IMR-90 (cell line): Measurements from ENCODE around the gene FBXW11. TPM values are rescaled to one million over a fixed set of nuclear protein-coding genes. Genes with fewer than 3 reads are reported as not detected.
"Not testable (repeated sequence)": the region's sequence is repeated elsewhere in the genome, so short reads cannot be mapped to it uniquely, and the experiment has no call there.

ENCODE experiments used
- ATAC-seq: fragments of 200-7000 bp; cut with Tn5 transposase; 2 replicates; pipeline ENCODE4 v1.9.1; 2020; ENCODE audit warnings: low read depth, mild to moderate bottlenecking, moderate library complexity
- BruUV-seq: library from RNA; stranded (reverse); fragments of 400-500 nt; replicated peaks from 2 replicates; lab custom pipeline; 2021; lab: Mats Ljungman, UMichigan
- CTCF ChIA-PET: fragments of 300-600 bp; formaldehyde crosslinking; extraction: SDS; loops from one replicate; lab custom pipeline; 2021; ENCODE audit warnings: antibody characterized with exemption; lab: Yijun Ruan, JAX
- POLR2A ChIA-PET: fragments of 300-600 bp; sonication (Branson Sonifier 250); formaldehyde crosslinking; loops from one replicate; lab custom pipeline; 2022; ENCODE audit warnings: antibody characterized with exemption; ENCODE audit not compliant: unreplicated experiment; lab: Charles Lee
- DNase-seq: peaks from one replicate; pipeline ENCODE4 v3.0.0; 2013
- H2AFZ ChIP-seq: replicated peaks from 2 replicates; pipeline ENCODE3; 2013; ENCODE audit warnings: low read length, mild to moderate bottlenecking; ENCODE audit not compliant: poor library complexity
- H2AK5ac ChIP-seq: 2 replicates; pipeline ENCODE4 v1.6.1; 2013; ENCODE audit warnings: low read depth, low read length, inconsistent platforms
- H2AK9ac ChIP-seq: replicated peaks from 2 replicates; pipeline ENCODE3; 2013; ENCODE audit warnings: mild to moderate bottlenecking, low read depth, low read length, moderate library complexity; ENCODE audit not compliant: poor library complexity
- H2BK120ac ChIP-seq: 2 replicates; pipeline ENCODE4 v1.6.1; 2013; ENCODE audit warnings: low read depth, low read length, inconsistent platforms
- H2BK15ac ChIP-seq: 3 replicates; pipeline ENCODE4 v1.6.1; 2013; ENCODE audit warnings: low read depth, low read length, inconsistent platforms
- H2BK20ac ChIP-seq: 2 replicates; pipeline ENCODE4 v1.6.1; 2013; ENCODE audit warnings: low read depth, mild to moderate bottlenecking, inconsistent platforms, low read length, moderate library complexity
- H2BK5ac ChIP-seq: 2 replicates; pipeline ENCODE4 v1.6.1; 2013; ENCODE audit warnings: mild to moderate bottlenecking, low read depth, low read length, inconsistent platforms; ENCODE audit not compliant: poor library complexity, severe bottlenecking
- H3K14ac ChIP-seq: replicated peaks from 2 replicates; pipeline ENCODE4 v1.6.1; 2013; ENCODE audit warnings: low read depth, low read length, inconsistent platforms
- H3K18ac ChIP-seq: 2 replicates; pipeline ENCODE4 v1.6.1; 2013; ENCODE audit warnings: low read depth, low read length, control low read depth
- H3K23ac ChIP-seq: 2 replicates; pipeline ENCODE4 v1.6.1; 2013; ENCODE audit warnings: low read depth, low read length, inconsistent platforms
- H3K27ac ChIP-seq: 2 replicates; pipeline ENCODE4 v1.5.1; 2013; ENCODE audit warnings: mild to moderate bottlenecking, control low read depth, low read length; ENCODE audit not compliant: insufficient read depth
- H3K27me3 ChIP-seq: 2 replicates; pipeline ENCODE4 v1.6.1; 2013; ENCODE audit warnings: low read length; ENCODE audit not compliant: control insufficient read depth, insufficient read depth
- H3K36me3 ChIP-seq: 2 replicates; pipeline ENCODE4 v1.6.1; 2013; ENCODE audit warnings: low read length, mixed read lengths; ENCODE audit not compliant: control insufficient read depth, insufficient read depth
- H3K4ac ChIP-seq: 2 replicates; pipeline ENCODE4 v1.6.1; 2013; ENCODE audit warnings: low read depth, low read length, inconsistent platforms
- H3K4me1 ChIP-seq: 2 replicates; pipeline ENCODE4 v1.6.1; 2013; ENCODE audit warnings: low read length, mixed read lengths; ENCODE audit not compliant: control insufficient read depth, insufficient read depth
- H3K4me2 ChIP-seq: 2 replicates; pipeline ENCODE4 v1.6.1; 2013; ENCODE audit warnings: low read depth, mild to moderate bottlenecking, control low read depth, low read length, moderate library complexity
- H3K4me3 ChIP-seq: 2 replicates; pipeline ENCODE4 v1.5.1; 2013; ENCODE audit warnings: low read depth, mild to moderate bottlenecking, control low read depth, low read length, moderate library complexity; ENCODE audit not compliant: insufficient read depth
- H3K56ac ChIP-seq: 2 replicates; pipeline ENCODE4 v1.6.1; 2013; ENCODE audit warnings: low read length, inconsistent platforms; ENCODE audit not compliant: insufficient read depth; ENCODE audit errors: extremely low read depth
- H3K79me1 ChIP-seq, 2 experiments: 2 replicates each; pipeline ENCODE4 v1.6.1; 2013; ENCODE audit warnings: low read length in 2 of 2, inconsistent platforms in 1 of 2, low read depth in 1 of 2
- H3K9ac ChIP-seq: 2 replicates; pipeline ENCODE4 v1.6.1; 2013; ENCODE audit warnings: low read depth, low read length, control low read depth
- H3K9me1 ChIP-seq: 2 replicates; pipeline ENCODE4 v1.6.1; 2013; ENCODE audit warnings: low read length, inconsistent platforms; ENCODE audit not compliant: insufficient read depth
- H3K9me3 ChIP-seq: 2 replicates; pipeline ENCODE4 v1.6.1; 2013; ENCODE audit warnings: low read length; ENCODE audit not compliant: control insufficient read depth, insufficient read depth
- H4K20me1 ChIP-seq: 2 replicates; pipeline ENCODE4 v1.6.1; 2013; ENCODE audit warnings: low read length, inconsistent platforms; ENCODE audit not compliant: insufficient read depth
- H4K5ac ChIP-seq: 2 replicates; pipeline ENCODE4 v1.6.1; 2013; ENCODE audit warnings: mild to moderate bottlenecking, low read depth, low read length, control low read depth
- H4K8ac ChIP-seq, 2 experiments: 2 replicates each; pipeline ENCODE4 v1.6.1; 2013; ENCODE audit warnings: low read depth in 2 of 2, low read length in 2 of 2, control low read depth in 1 of 2, inconsistent platforms in 1 of 2
- H4K91ac ChIP-seq: 2 replicates; pipeline ENCODE4 v1.6.1; 2013; ENCODE audit warnings: low read depth, low read length, inconsistent platforms; ENCODE audit not compliant: insufficient read depth
- WGBS, 2 experiments: methylation state at CpG; one replicate each; pipeline versions ENCODE4 v1.1.5 to v1.1.7; 2013; ENCODE audit warnings: missing lambda C conversion rate in 2 of 2; ENCODE audit not compliant: insufficient read length in 1 of 2; ENCODE audit errors: extremely low coverage in 2 of 2; 5-methylcytosine and 5-hydroxymethylcytosine counted together
- dilution Hi-C: fragments of 300-500 bp; cut with HindIII; formaldehyde crosslinking; loops from one replicate; pipeline ENCODE4 v1.14.3; 2018; ENCODE audit warnings: low sequenced_read_pairs; ENCODE audit not compliant: unreplicated experiment
- in situ Hi-C: fragments of 300-500 bp; cut with MboI; formaldehyde crosslinking; loops from 3 replicates; pipeline ENCODE4 v1.14.3; 2019; ENCODE audit warnings: low sequenced_read_pairs, inconsistent platforms, mixed read lengths
- intact Hi-C: fragments of 100-400 bp; cut with micrococcal nuclease; formaldehyde crosslinking; loops from 2 replicates; pipeline ENCODE4 v1.10.0; 2022
- polyA plus RNA-seq, 3 experiments: library from polyadenylated mRNA; depleted of rRNA; stranded (reverse); fragments of >200 nt; gene quantifications; 2 replicates each; pipeline ENCODE4 v1.2.3, GENCODE V29; 2012; ENCODE audit warnings: low replicate concordance in 1 of 3
- total RNA-seq: library from RNA; depleted of rRNA; stranded (reverse); fragments of >200 nt; gene quantifications from 2 replicates; pipeline ENCODE4 v1.2.3, GENCODE V29; 2012

FBXW11 gene
- total and polyA plus RNA-seq, 2 of the 4 experiments (the other 2 are of a cell fraction): 34.3 to 97.1 TPM

DNA sequence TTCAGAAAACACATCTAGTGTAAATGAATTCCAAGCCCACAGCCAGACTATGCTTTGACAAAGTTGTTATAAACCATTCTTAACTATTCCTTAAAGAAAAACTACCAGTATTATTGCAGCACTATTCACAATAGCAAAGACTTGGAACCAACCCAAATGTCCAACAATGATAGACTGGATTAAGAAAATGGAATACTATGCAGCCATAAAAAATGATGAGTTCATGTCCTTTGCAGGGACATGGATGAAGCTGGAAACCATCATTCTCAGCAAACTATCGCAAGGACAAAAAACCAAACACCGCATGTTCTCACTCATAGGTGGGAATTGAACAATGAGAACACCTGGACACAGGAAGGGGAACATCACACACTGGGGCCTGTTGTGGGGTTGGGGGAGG, 120.4 kb downstream of the FBXW11 start:
- H2BK15ac ChIP-seq, H3K79me1 ChIP-seq, H3K23ac ChIP-seq, H2AFZ ChIP-seq, intact Hi-C loops, H4K91ac ChIP-seq, H3K14ac ChIP-seq, in situ Hi-C loops, H3K27me3 ChIP-seq, H4K20me1 ChIP-seq, H2AK9ac ChIP-seq, dilution Hi-C loops, DNase-seq, H3K4me2 ChIP-seq, H4K8ac ChIP-seq, H2BK120ac ChIP-seq, H3K27ac ChIP-seq, H4K5ac ChIP-seq, H2BK5ac ChIP-seq, H3K9me3 ChIP-seq, H3K18ac ChIP-seq, H3K9ac ChIP-seq, CTCF ChIA-PET, H3K4ac ChIP-seq, H2BK20ac ChIP-seq, H3K56ac ChIP-seq, H2AK5ac ChIP-seq, BruUV-seq, POLR2A ChIA-PET, ATAC-seq, H3K9me1 ChIP-seq, H3K4me3 ChIP-seq, H3K4me1 ChIP-seq: not testable (repeated sequence)
- peaks cover 13% of the 10 kb centered on the region for H3K36me3 ChIP-seq
- no CpG with 5 or more reads among the region's 2 CpGs for WGBS, 2 experiments
